H1 (cell line): ENCODE data around the gene CIROP. TPM values are rescaled to one million over a fixed set of nuclear protein-coding genes. Genes with fewer than 3 reads are reported as not detected.

Experiments used
- CTCF ChIA-PET: fragments of 300-600 bp; sonication (Branson Sonifier 250); formaldehyde crosslinking; loops from one replicate; lab custom pipeline; 2021; ENCODE audit not compliant: partially characterized antibody; lab: Charles Lee
- POLR2A ChIA-PET: fragments of 300-600 bp; sonication (Branson Sonifier 250); formaldehyde crosslinking; loops from one replicate; lab custom pipeline; 2021; ENCODE audit warnings: inconsistent platforms; ENCODE audit not compliant: partially characterized antibody; lab: Charles Lee
- DNase-seq, 2 experiments: peaks; one replicate each; pipeline versions ENCODE4 v3.0.0 to v3.0.0-alpha.2; 2010 to 2022; ENCODE audit warnings: low spot score in 2 of 2, low read depth in 1 of 2, mixed read lengths in 1 of 2
- FAIRE-seq: peaks from 2 replicates; lab custom pipeline; 2011; peaks lifted over from hg19 to GRCh38; lab: Jason Lieb, UNC
- H2AFZ ChIP-seq: 2 replicates; pipeline ENCODE4 v1.8.1; 2012; ENCODE audit warnings: low read length, inconsistent platforms
- H2AK5ac ChIP-seq: 2 replicates; pipeline ENCODE4 v1.6.1; 2013; ENCODE audit warnings: low read depth, low read length
- H2BK120ac ChIP-seq: replicated peaks from 2 replicates; pipeline ENCODE3; 2013; ENCODE audit warnings: low read depth, low read length, inconsistent platforms
- H2BK12ac ChIP-seq: 2 replicates; pipeline ENCODE4 v1.6.1; 2013; ENCODE audit warnings: low read depth, low read length
- H2BK15ac ChIP-seq: 2 replicates; pipeline ENCODE4 v1.6.1; 2013; ENCODE audit warnings: low read length
- H2BK20ac ChIP-seq: 2 replicates; pipeline ENCODE4 v1.6.1; 2013; ENCODE audit warnings: low read length
- H2BK5ac ChIP-seq: 2 replicates; pipeline ENCODE4 v1.6.1; 2013; ENCODE audit warnings: low read depth, low read length
- H3K14ac ChIP-seq: 2 replicates; pipeline ENCODE4 v1.6.1; 2013; ENCODE audit warnings: inconsistent platforms; ENCODE audit not compliant: insufficient read length
- H3K18ac ChIP-seq: 2 replicates; pipeline ENCODE4 v1.6.1; 2013; ENCODE audit warnings: low read length; ENCODE audit errors: extremely low read depth
- H3K23ac ChIP-seq: 2 replicates; pipeline ENCODE4 v1.6.1; 2013; ENCODE audit warnings: inconsistent platforms; ENCODE audit not compliant: insufficient read length
- H3K23me2 ChIP-seq: 2 replicates; pipeline ENCODE4 v1.6.1; 2013; ENCODE audit warnings: low read depth, low read length
- H3K27ac ChIP-seq: 2 replicates; pipeline ENCODE4 v1.6.1; 2011; ENCODE audit warnings: low read depth, low read length, inconsistent platforms
- H3K27me3 ChIP-seq, 4 experiments: replicated peaks in 1 of 4; 1 replicate in 1 of 4; 2 replicates in 3 of 4; pipeline versions ENCODE4 v1.6.1 to v1.8.1; 2011 to 2013; ENCODE audit warnings: low read length in 3 of 4, mild to moderate bottlenecking in 3 of 4, inconsistent platforms in 2 of 4, mixed read lengths in 2 of 4, moderate library complexity in 1 of 4; ENCODE audit not compliant: control insufficient read depth in 3 of 4, insufficient read depth in 3 of 4; ENCODE audit errors: extremely low read depth in 1 of 4
- H3K36me3 ChIP-seq, 4 experiments: 2 replicates each; pipeline versions ENCODE4 v1.6.1 to v1.8.1; 2011 to 2013; ENCODE audit warnings: mild to moderate bottlenecking in 4 of 4, low read length in 3 of 4, moderate library complexity in 2 of 4, control low read depth in 1 of 4, inconsistent platforms in 1 of 4; ENCODE audit not compliant: insufficient read depth in 4 of 4, control insufficient read depth in 2 of 4
- H3K4ac ChIP-seq: replicated peaks from 2 replicates; pipeline ENCODE3; 2013; ENCODE audit warnings: low read length, low read depth, mixed read lengths, inconsistent platforms; ENCODE audit not compliant: insufficient read length
- H3K4me1 ChIP-seq, 4 experiments: replicated peaks in 1 of 4; 1 replicate in 1 of 4; 2 replicates in 3 of 4; pipeline versions ENCODE4 v1.6.1 to v1.8.1; 2011 to 2013; ENCODE audit warnings: low read length in 3 of 4, inconsistent platforms in 2 of 4, mixed read lengths in 1 of 4; ENCODE audit not compliant: insufficient read depth in 4 of 4, control insufficient read depth in 3 of 4
- H3K4me2 ChIP-seq, 2 experiments: 2 replicates each; pipeline versions ENCODE4 v1.6.1 to v1.8.1; 2011 to 2013; ENCODE audit warnings: low read depth in 2 of 2, low read length in 2 of 2, control low read depth in 1 of 2, inconsistent platforms in 1 of 2, mild to moderate bottlenecking in 1 of 2; ENCODE audit not compliant: insufficient read depth in 1 of 2
- H3K4me3 ChIP-seq, 4 experiments: fragments of 200-600, 300-600 bp in 1 of 4; sonication (generic), shearing (Covaris generic), sonication (Bioruptor Twin) in 1 of 4; 2 replicates each; pipeline versions ENCODE4 v1.5.1 to v1.8.1; 2011 to 2016; ENCODE audit warnings: low read length in 4 of 4, low read depth in 3 of 4, control low read depth in 2 of 4, inconsistent platforms in 2 of 4, mild to moderate bottlenecking in 2 of 4, mixed read lengths in 1 of 4, moderate library complexity in 1 of 4; ENCODE audit not compliant: insufficient read depth in 2 of 4; ENCODE audit errors: extremely low read depth in 1 of 4
- H3K56ac ChIP-seq: replicated peaks from 2 replicates; pipeline ENCODE3; 2013; ENCODE audit warnings: low read depth, mild to moderate bottlenecking, mixed read lengths, low read length, inconsistent platforms; ENCODE audit not compliant: insufficient read length
- H3K79me1 ChIP-seq: 2 replicates; pipeline ENCODE4 v1.6.1; 2013; ENCODE audit warnings: low read depth, low read length, control low read depth
- H3K79me2 ChIP-seq, 2 experiments: 2 replicates each; pipeline versions ENCODE4 v1.6.1 to v1.8.1; 2012 to 2013; ENCODE audit warnings: low read length in 2 of 2, mild to moderate bottlenecking in 2 of 2, inconsistent platforms in 1 of 2; ENCODE audit not compliant: insufficient read depth in 2 of 2, control insufficient read depth in 1 of 2
- H3K9ac ChIP-seq, 4 experiments: replicated peaks in 1 of 4; 1 replicate in 1 of 4; 2 replicates in 3 of 4; pipeline versions ENCODE4 v1.6.1 to v1.8.1; 2011 to 2013; ENCODE audit warnings: low read depth in 3 of 4, low read length in 3 of 4, control low read depth in 2 of 4, mild to moderate bottlenecking in 2 of 4, moderate library complexity in 2 of 4, inconsistent platforms in 1 of 4; ENCODE audit errors: extremely low read depth in 1 of 4
- H3K9me3 ChIP-seq, 2 experiments: 2 replicates each; pipeline versions ENCODE4 v1.6.1 to v1.8.1; 2012 to 2013; ENCODE audit warnings: mild to moderate bottlenecking in 2 of 2, moderate library complexity in 2 of 2, control low read depth in 1 of 2, inconsistent platforms in 1 of 2, low read depth in 1 of 2, low read length in 1 of 2, mixed read lengths in 1 of 2; ENCODE audit not compliant: insufficient read depth in 2 of 2
- H4K20me1 ChIP-seq, 2 experiments: replicated peaks in 1 of 2; 2 replicates each; pipeline versions ENCODE3 to v1.8.1; 2011 to 2013; ENCODE audit warnings: inconsistent platforms in 2 of 2, low read length in 2 of 2, mild to moderate bottlenecking in 1 of 2; ENCODE audit not compliant: insufficient read depth in 2 of 2, control insufficient read depth in 1 of 2
- H4K5ac ChIP-seq: 2 replicates; pipeline ENCODE4 v1.6.1; 2013; ENCODE audit warnings: low read length, low read depth, mixed read lengths, inconsistent platforms; ENCODE audit not compliant: insufficient read length
- H4K8ac ChIP-seq: 2 replicates; pipeline ENCODE4 v1.8.0; 2013; ENCODE audit warnings: mild to moderate bottlenecking, moderate library complexity, low read length, inconsistent platforms; ENCODE audit not compliant: insufficient read depth; ENCODE audit errors: extremely low read depth
- H4K91ac ChIP-seq: replicated peaks from 2 replicates; pipeline ENCODE3; 2013; ENCODE audit warnings: low read length, mixed read lengths, inconsistent platforms; ENCODE audit not compliant: insufficient read length
- CHD1 ChIP-seq: IDR thresholded peaks from 2 replicates; pipeline ENCODE4 v1.6.1; 2012; ENCODE audit warnings: low read depth, low read length, improper control_type of control experiment
- CHD2 ChIP-seq: IDR thresholded peaks from 2 replicates; pipeline ENCODE4 v1.6.1; 2012; ENCODE audit warnings: low read length, improper control_type of control experiment
- KDM4A ChIP-seq: IDR thresholded peaks from one replicate; pipeline ENCODE4 v1.7.1; 2012; ENCODE audit warnings: low read depth, mild to moderate bottlenecking, moderate library complexity, low read length, inconsistent platforms; ENCODE audit not compliant: severe bottlenecking
- KDM5A ChIP-seq: fragments of 200-600 bp; IDR thresholded peaks from 2 replicates; pipeline ENCODE4 v1.7.1; 2012; ENCODE audit warnings: mild to moderate bottlenecking, low read length, inconsistent platforms, mixed read lengths
- MAX ChIP-seq: IDR thresholded peaks from 2 replicates; pipeline ENCODE4 v1.6.1; 2012; ENCODE audit warnings: inconsistent platforms
- SIRT6 ChIP-seq: IDR thresholded peaks from one replicate; pipeline ENCODE4 v1.7.1; 2012; ENCODE audit warnings: low read length, inconsistent platforms
- SP1 ChIP-seq: IDR thresholded peaks from 2 replicates; pipeline ENCODE4 v1.6.1; 2011; ENCODE audit warnings: low read depth, low read length
- SP2 ChIP-seq: IDR thresholded peaks from 2 replicates; pipeline ENCODE4 v1.6.1; 2012; ENCODE audit warnings: mild to moderate bottlenecking, low read length, inconsistent platforms
- SUZ12 ChIP-seq: fragments of 200-600 bp; sonication (generic); IDR thresholded peaks from 2 replicates; pipeline ENCODE4 v1.6.1; 2012; ENCODE audit warnings: mild to moderate bottlenecking, inconsistent platforms, low read length, moderate library complexity, mixed read lengths
- TAF7 ChIP-seq: optimal IDR thresholded peaks from 2 replicates; pipeline ENCODE3; 2011; ENCODE audit warnings: low read depth, mild to moderate bottlenecking, inconsistent platforms, low read length, moderate library complexity, borderline replicate concordance
- WGBS, 2 experiments: shearing (Covaris generic) in 1 of 2; methylation state at CpG; one replicate each; pipeline versions ENCODE4 v1.1.6 to v1.1.7; 2013 to 2015; ENCODE audit warnings: low lambda C conversion rate in 2 of 2, mixed read lengths in 2 of 2, inconsistent platforms in 1 of 2, low coverage in 1 of 2, missing lambda C conversion rate in 1 of 2; ENCODE audit not compliant: insufficient replicate concordance in 2 of 2, insufficient coverage in 1 of 2, insufficient read length in 1 of 2; ENCODE audit errors: extremely low coverage in 1 of 2, missing lambda C conversion rate in 1 of 2; 5-methylcytosine and 5-hydroxymethylcytosine counted together
- polyA plus RNA-seq, 7 experiments: library from polyadenylated mRNA; depleted of rRNA in 3 of 7; stranded (reverse) in 5 of 7; unstranded in 2 of 7; fragments of >200 nt in 5 of 7; fragments of 200-250 nt in 2 of 7; gene quantifications; 1 replicate in 5 of 7; 2 replicates in 1 of 7; 4 replicates in 1 of 7; pipeline versions ENCODE4 v1.2.1 to v1.2.3, GENCODE V29; 2011 to 2013; ENCODE audit warnings: missing spikeins in 2 of 7, mixed read lengths in 2 of 7
- total RNA-seq: library from RNA; stranded (reverse); fragmentation: NEBNext Ultra II Directional; extraction: Animal tissue kit (Norgen Biotek cat#: 25700); gene quantifications from 2 replicates; pipeline ENCODE4 v1.2.1, GENCODE V29; 2021
- TF ChIP-seq, protein P1 (sequence below): IDR thresholded peaks from 2 replicates; pipeline ENCODE4 v1.6.1; 2011; ENCODE audit warnings: low read length, improper control_type of control experiment
- TF ChIP-seq, protein P2 (sequence below): IDR thresholded peaks from 2 replicates; pipeline ENCODE4 v1.6.1; 2011; ENCODE audit warnings: low read depth, mild to moderate bottlenecking, low read length; ENCODE audit not compliant: insufficient read depth

CIROP gene
- total and polyA plus RNA-seq, 2 of the 8 experiments (the other 6 are each of a cell fraction or from before 2014, with no cell fraction given) = 0.06 TPM; not detected in 1

GRCh38 chr14:23079716-23080115 lies 25.1 kb downstream of the CIROP start:
- Histone ChIP-seq H3K4me1 (no peaks in the 10 kb centered on the region), H3K36me3 (peaks cover 34 to 90% (median 67%) of the 10 kb centered on the region in 4 experiments), H4K8ac (no peak overlapping the region), H2BK12ac (no peak overlapping the region), H2AK5ac (no peak overlapping the region), H3K23ac (no peak overlapping the region), H3K14ac (no peak overlapping the region), H4K91ac (no peak overlapping the region), H3K9me3 (no peaks in the 10 kb centered on the region; a peak in 1 of 4 replicates), H3K23me2 (no peaks in the 10 kb centered on the region; the same call in 1 of the 2 replicates), H3K79me2 (peaks cover 4 to 10% of the 10 kb centered on the region in 2 experiments; a peak in 1 of 4 replicates), H3K27me3 (no peaks in the 10 kb centered on the region), H2BK15ac (no peak overlapping the region), H3K56ac (no peak overlapping the region), H3K4me2 (no peak overlapping the region), H3K79me1 (no peaks in the 10 kb centered on the region), H3K9ac (no peak overlapping the region), H2AFZ (no peak overlapping the region), H3K4ac (no peak overlapping the region), H3K27ac (no peak overlapping the region), H4K20me1 (peaks cover 1 to 12% of the 10 kb centered on the region in 2 experiments), H3K18ac (no peak overlapping the region), H4K5ac (no peak overlapping the region), H2BK20ac (no peak overlapping the region), H2BK5ac (no peak overlapping the region), H2BK120ac (no peak overlapping the region), H3K4me3 (no peak overlapping the region)
- ChIA-PET CTCF (interaction anchor here (0.8 to 4.7 kb wide), 6 partner anchors 9 to 106 kb away, joined by 4 to 35 read pairs (median 4); no protein-coding TSS in a partner anchor), POLR2A (interaction anchor here (0.8 to 4.6 kb wide), 2 partner anchors 10 to 15 kb away, joined by 4 to 24 read pairs; partner anchors contain the start of genes ACIN1 and C14orf119)
- FAIRE-seq (no peak), DNase-seq (no peak)
- WGBS, 2 experiments = 90% methylated on average over 2 of the region's 2 CpGs; no CpG with 5 or more reads in 1 of the 2 experiments
- no peak for TF ChIP-seq SIRT6
- no peak for TF ChIP-seq SP2
- no peak for TF ChIP-seq SUZ12
- no peak for TF ChIP-seq KDM5A
- TF ChIP-seq CHD2 = no peak
- no peak for TF ChIP-seq KDM4A
- no peak for TF ChIP-seq TAF7
- no peak for TF ChIP-seq SP1
- TF ChIP-seq, protein P1, sequence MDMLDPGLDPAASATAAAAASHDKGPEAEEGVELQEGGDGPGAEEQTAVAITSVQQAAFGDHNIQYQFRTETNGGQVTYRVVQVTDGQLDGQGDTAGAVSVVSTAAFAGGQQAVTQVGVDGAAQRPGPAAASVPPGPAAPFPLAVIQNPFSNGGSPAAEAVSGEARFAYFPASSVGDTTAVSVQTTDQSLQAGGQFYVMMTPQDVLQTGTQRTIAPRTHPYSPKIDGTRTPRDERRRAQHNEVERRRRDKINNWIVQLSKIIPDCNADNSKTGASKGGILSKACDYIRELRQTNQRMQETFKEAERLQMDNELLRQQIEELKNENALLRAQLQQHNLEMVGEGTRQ = no peak
- TF ChIP-seq MAX = no peak
- TF ChIP-seq, protein P2, sequence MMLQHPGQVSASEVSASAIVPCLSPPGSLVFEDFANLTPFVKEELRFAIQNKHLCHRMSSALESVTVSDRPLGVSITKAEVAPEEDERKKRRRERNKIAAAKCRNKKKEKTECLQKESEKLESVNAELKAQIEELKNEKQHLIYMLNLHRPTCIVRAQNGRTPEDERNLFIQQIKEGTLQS = no peak
- TF ChIP-seq CHD1 = no peak
